ENCODE results near the gene QRICH2. TPM values are rescaled to one million over a fixed set of nuclear protein-coding genes. Genes with fewer than 3 reads are reported as not detected.

Gene QRICH2
- total RNA-seq, 4 donors from 2014 or later, result 0.59 to 2.4 (median 1.1) TPM

GRCh38 chr17:76239538-76240274, 68.4 kb downstream of the QRICH2 start:
- DNase-seq (no peak), ATAC-seq (peak; percentile 7 to 14)
- in situ Hi-C loops (cut with MboI; ENCODE audit: low sequenced_read_pairs in 4 of 4) (no loop called here), intact Hi-C loops (cut with DNase I; ENCODE audit: low total_unique reads) (loop anchor here (2.0 to 10.0 kb wide), 4 partner anchors 25 to 385 kb away; partner anchors contain the start of genes UBALD2 and WBP2)
- Histone ChIP-seq H3K9me3 (no peaks in the 10 kb centered on the region), H3K27ac (peak overlapping the region; percentile 89 to 94 (median 90)), H3K36me3 (no peaks in the 10 kb centered on the region), H3K4me1 (peaks cover 21 to 29% of the 10 kb centered on the region in 2 donors), H3K4me3 (peak overlapping the region; percentile 60 to 74 (median 65)), H3K27me3 (no peaks in the 10 kb centered on the region)
- TF ChIP-seq CTCF (IDR thresholded peaks at IDR 0.05 in 4 of 5, conservative IDR thresholded peaks at IDR 0.05 in 1 of 5) (no peak), POLR2A (IDR thresholded peaks at IDR 0.05) (no peak)

- in situ Hi-C loops (cut with MboI; ENCODE audit: low sequenced_read_pairs in 4 of 4), result no loop called here
- TF ChIP-seq CTCF (IDR thresholded peaks at IDR 0.05 in 4 of 5, conservative IDR thresholded peaks at IDR 0.05 in 1 of 5) (no peak), POLR2A (IDR thresholded peaks at IDR 0.05) (no peak)
- H3K4me1 ChIP-seq, result peaks cover 23 to 26% of the 10 kb centered on the region in 2 donors
- H3K36me3 ChIP-seq, result no peaks in the 10 kb centered on the region
- DNase-seq, result no peak
- H3K27ac ChIP-seq, result peak overlapping the region; percentile 89 to 94 (median 90)
- H3K27me3 ChIP-seq, result no peaks in the 10 kb centered on the region
- H3K4me3 ChIP-seq, result peak overlapping the region; percentile 60 to 74 (median 65)
- intact Hi-C loops (cut with DNase I; ENCODE audit: low total_unique reads), result loop anchor here (2.0 kb wide), 1 partner anchor 40 kb away; no protein-coding TSS in a partner anchor
- no peak for ATAC-seq
- no peaks in the 10 kb centered on the region for H3K9me3 ChIP-seq
Measured at GRCh38 chr17:76238847-76239537, 69.1 kb downstream of the QRICH2 start.

- Histone ChIP-seq H3K9me3 (no peaks in the 10 kb centered on the region), H3K27me3 (no peaks in the 10 kb centered on the region), H3K4me3 (no peak overlapping the region), H3K4me1 (peaks cover 21 to 26% of the 10 kb centered on the region in 2 donors), H3K27ac (peak overlapping the region; percentile 89 to 94 (median 90)), H3K36me3 (no peaks in the 10 kb centered on the region)
- no peak for ATAC-seq
- TF ChIP-seq POLR2A (IDR thresholded peaks at IDR 0.05), result no peak
- TF ChIP-seq CTCF (IDR thresholded peaks at IDR 0.05 in 4 of 5, conservative IDR thresholded peaks at IDR 0.05 in 1 of 5), result no peak
- in situ Hi-C loops (cut with MboI; ENCODE audit: low sequenced_read_pairs in 4 of 4), result no loop called here
- intact Hi-C loops (cut with DNase I; ENCODE audit: low total_unique reads), result loop anchor here (2.0 kb wide), 2 partner anchors 27 to 41 kb away; no protein-coding TSS in a partner anchor
- DNase-seq, result no peak
Measured at GRCh38 chr17:76237859-76238313, 70.2 kb downstream of the QRICH2 start.

GRCh38 chr17:76236603-76237002, 71.5 kb downstream of the QRICH2 start:
- Histone ChIP-seq H3K9me3 (no peaks in the 10 kb centered on the region), H3K4me1 (peaks cover 15% of the 10 kb centered on the region in 2 donors), H3K27me3 (no peaks in the 10 kb centered on the region), H3K36me3 (no peaks in the 10 kb centered on the region), H3K27ac (no peak overlapping the region), H3K4me3 (no peak overlapping the region)
- DNase-seq (no peak), ATAC-seq (no peak)
- no peak for TF ChIP-seq CTCF (IDR thresholded peaks at IDR 0.05 in 4 of 5, conservative IDR thresholded peaks at IDR 0.05 in 1 of 5)
- no peak for TF ChIP-seq POLR2A (IDR thresholded peaks at IDR 0.05)
- in situ Hi-C loops (cut with MboI; ENCODE audit: low sequenced_read_pairs in 4 of 4) (no loop called here), intact Hi-C loops (cut with DNase I; ENCODE audit: low total_unique reads) (loop anchor here (2.0 kb wide), 1 partner anchor 26 kb away; no protein-coding TSS in a partner anchor)
